NCI-H1105 treated with DMSO at 0.1 percent for 48 hours (cell line): ENCODE data around the gene ITPK1.

Experiments
- DNase-seq: peaks from one replicate; lab custom pipeline; 2025; lab: John Stamatoyannopoulos, UW

Gene ITPK1

GRCh38 chr14:92888896-92889295, 226.8 kb downstream of the ITPK1 start:
- no peak for DNase-seq

DNA sequence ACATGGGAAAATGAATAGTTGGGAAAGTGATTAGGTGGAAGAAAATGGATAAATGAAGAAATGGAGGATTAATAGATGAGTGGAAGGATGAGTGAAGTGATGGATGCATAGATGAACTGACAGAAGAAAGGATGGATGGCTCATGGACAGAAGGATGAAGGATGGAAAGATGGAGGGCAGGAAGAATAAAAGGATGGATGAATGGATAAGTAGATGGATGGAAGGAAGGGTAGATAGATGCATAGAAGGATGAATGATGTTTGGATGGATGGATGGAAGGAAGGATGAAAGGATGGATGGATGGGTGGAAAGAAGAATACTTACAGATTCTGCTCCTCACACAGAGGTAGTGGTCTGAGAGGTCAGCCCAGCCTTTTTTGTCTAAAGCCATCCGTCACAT, 228.6 kb downstream of the ITPK1 start:
- no peak for DNase-seq
